T-cell (primary cell): ENCODE data around the gene RALGAPA2. TPM values are rescaled to one million over a fixed set of nuclear protein-coding genes. Genes with fewer than 3 reads are reported as not detected.

ENCODE experiments used
- ATAC-seq, 4 experiments: fragments of 200-7000 bp in 3 of 4; fragments of 150-1000 bp in 1 of 4; cut with Tn5 transposase; replicated peaks in 1 of 4; 1 replicate in 3 of 4; 2 replicates in 1 of 4; pipeline ENCODE4 v1.10.0; 2021; ENCODE audit warnings: moderate library complexity in 3 of 4, mild to moderate bottlenecking in 2 of 4, moderate number of reproducible peaks in 1 of 4
- CTCF ChIA-PET, 2 donors: fragments of 300-600 bp; sonication (Branson Sonifier 250); formaldehyde crosslinking; loops; one replicate each; lab custom pipeline; 2022; ENCODE audit warnings: antibody characterized with exemption in 2 of 2; lab: Charles Lee
- POLR2A ChIA-PET, 2 donors: fragments of 300-600 bp; sonication (Branson Sonifier 250); formaldehyde crosslinking; loops; one replicate each; lab custom pipeline; 2022; ENCODE audit warnings: antibody characterized with exemption in 2 of 2; lab: Charles Lee
- DNase-seq, 35 experiments: peaks; one replicate each; pipeline versions ENCODE4 v3.0.0 to v3.0.0-alpha.2; 2013 to 2023
- H3K27ac ChIP-seq: one replicate; pipeline ENCODE4 v1.5.1; 2013; ENCODE audit warnings: low read length
- H3K27me3 ChIP-seq, 2 experiments: replicated peaks in 1 of 2; 1 replicate in 1 of 2; 2 replicates in 1 of 2; pipeline versions ENCODE4 v1.6.1 to v1.7.0; 2013; ENCODE audit warnings: low read length in 1 of 2, mixed read lengths in 1 of 2; ENCODE audit not compliant: control insufficient read depth in 2 of 2, insufficient read depth in 2 of 2; ENCODE audit errors: extremely low read depth in 1 of 2
- H3K36me3 ChIP-seq, 2 donors: 1 replicate in 1 of 2; 2 replicates in 1 of 2; pipeline versions ENCODE4 v1.6.1 to v1.7.0; 2013; ENCODE audit warnings: low read length in 1 of 2; ENCODE audit not compliant: control insufficient read depth in 2 of 2, insufficient read depth in 1 of 2; ENCODE audit errors: extremely low read depth in 1 of 2
- H3K4me1 ChIP-seq, 2 experiments: 1 replicate in 1 of 2; 2 replicates in 1 of 2; pipeline versions ENCODE4 v1.6.1 to v1.7.0; 2013; ENCODE audit warnings: low read length in 2 of 2, mixed read lengths in 1 of 2; ENCODE audit not compliant: insufficient read depth in 2 of 2, control insufficient read depth in 1 of 2; ENCODE audit errors: extremely low read depth in 1 of 2
- H3K4me3 ChIP-seq, 2 donors: 1 replicate in 1 of 2; 2 replicates in 1 of 2; pipeline versions ENCODE4 v1.5.1 to v1.7.0; 2013; ENCODE audit warnings: mild to moderate bottlenecking in 2 of 2, low read length in 1 of 2, moderate library complexity in 1 of 2; ENCODE audit not compliant: control insufficient read depth in 1 of 2; ENCODE audit errors: extremely low read depth in 1 of 2
- H3K9me3 ChIP-seq: 2 replicates; pipeline ENCODE4 v1.7.0; 2013
- H3K27ac Mint-ChIP-seq, 2 donors: one replicate each; pipeline ENCODE4 v1.8.0; 2020 to 2021; ENCODE audit warnings: mild to moderate bottlenecking in 2 of 2, mixed read lengths in 2 of 2
- H3K27me3 Mint-ChIP-seq, 2 donors: one replicate each; pipeline ENCODE4 v1.8.0; 2021 to 2022; ENCODE audit warnings: mixed read lengths in 2 of 2
- H3K36me3 Mint-ChIP-seq: one replicate; pipeline ENCODE4 v1.8.0; 2021; ENCODE audit warnings: mixed read lengths
- H3K4me1 Mint-ChIP-seq, 3 donors: one replicate each; pipeline ENCODE4 v1.8.0; 2020 to 2022; ENCODE audit warnings: mixed read lengths in 3 of 3, mild to moderate bottlenecking in 1 of 3
- H3K4me3 Mint-ChIP-seq, 3 donors: one replicate each; pipeline ENCODE4 v1.8.0; 2020 to 2022; ENCODE audit warnings: mild to moderate bottlenecking in 3 of 3, mixed read lengths in 3 of 3, moderate library complexity in 3 of 3
- H3K9me3 Mint-ChIP-seq, 3 donors: one replicate each; pipeline ENCODE4 v1.8.0; 2020 to 2022; ENCODE audit warnings: mixed read lengths in 3 of 3
- WGBS: methylation state at CpG from one replicate; pipeline ENCODE4 v1.1.5; 2013; ENCODE audit warnings: missing lambda C conversion rate; ENCODE audit not compliant: insufficient coverage; 5-methylcytosine and 5-hydroxymethylcytosine counted together
- total RNA-seq, 35 experiments: library from RNA in 6 of 35; stranded (reverse) in 6 of 35; fragments of 120-200 nt in 1 of 35; gene quantifications; one replicate each; pipeline versions ENCODE4 v1.2.1 to v1.2.4 and lab custom pipeline; 2013 to 2026

RALGAPA2 gene
- total RNA-seq, 5 donors from 2014 or later (not counting 1 experiment from before 2014, with no cell fraction given) = 28.0 to 36.1 (median 31.7) TPM

DNA sequence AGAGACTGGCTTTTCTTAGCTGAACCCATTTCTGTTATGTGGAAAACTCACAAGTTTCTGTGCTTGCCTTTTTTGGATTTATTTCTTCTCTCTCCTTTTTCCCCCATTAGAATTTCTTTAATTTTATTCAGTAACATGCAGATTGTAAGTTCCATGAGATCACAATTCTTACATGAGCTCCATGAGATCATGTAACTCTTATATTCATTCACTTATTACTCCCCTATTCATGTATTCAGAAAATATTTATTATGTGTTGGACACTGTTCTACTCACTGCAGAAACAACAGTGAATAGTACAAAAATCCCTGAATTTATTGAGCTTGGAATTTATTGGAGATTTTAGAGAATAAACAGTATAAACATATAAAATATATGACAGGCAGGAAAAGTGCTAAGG lies 238.8 kb downstream of the RALGAPA2 start:
- Mint-ChIP-seq H3K27ac (no peak overlapping the region), H3K27me3 (no peaks in the 10 kb centered on the region), H3K4me3 (no peak overlapping the region), H3K9me3 (no peaks in the 10 kb centered on the region), H3K36me3 (peaks cover 50% of the 10 kb centered on the region), H3K4me1 (no peaks in the 10 kb centered on the region)
- CTCF ChIA-PET = no interaction called here
- H3K36me3 ChIP-seq = peaks cover 0 to 2% of the 10 kb centered on the region in 2 donors
- no peaks in the 10 kb centered on the region for H3K27me3 ChIP-seq
- no peak overlapping the region for H3K4me3 ChIP-seq
- POLR2A ChIA-PET = no interaction called here
- no peak for DNase-seq
- no peaks in the 10 kb centered on the region for H3K4me1 ChIP-seq
- H3K9me3 ChIP-seq = no peaks in the 10 kb centered on the region
- ATAC-seq = no peak
- H3K27ac ChIP-seq = no peak overlapping the region

DNA sequence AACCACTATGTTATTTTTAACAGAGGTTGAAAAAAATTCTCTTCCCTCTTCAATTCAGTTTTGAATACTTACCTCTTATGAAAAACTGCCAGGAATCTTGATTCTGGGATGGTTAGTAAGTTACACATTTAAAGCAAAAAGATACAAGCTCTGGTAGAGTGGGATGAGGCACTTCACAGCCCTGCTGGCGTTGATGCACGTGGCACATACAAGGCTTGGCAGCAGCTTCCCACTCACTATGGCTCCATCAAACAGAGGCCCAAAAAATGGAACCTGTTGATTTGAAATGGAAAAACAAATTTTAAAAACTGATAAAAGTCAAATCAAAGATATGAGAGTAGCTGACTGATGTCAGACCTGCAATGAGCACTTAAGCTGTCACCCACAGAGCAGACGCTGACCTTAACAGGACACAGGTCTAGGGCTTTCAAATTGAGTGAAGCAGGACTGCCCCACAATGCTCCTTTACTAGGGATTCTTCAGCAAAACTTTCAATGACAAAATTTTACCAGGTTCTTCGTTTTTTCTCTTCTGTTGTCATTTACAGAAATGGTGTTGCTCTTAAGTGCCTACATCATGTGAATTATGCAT lies 239.7 kb downstream of the RALGAPA2 start:
- Histone ChIP-seq H3K27ac (no peak overlapping the region), H3K27me3 (no peaks in the 10 kb centered on the region), H3K4me3 (no peak overlapping the region), H3K4me1 (no peaks in the 10 kb centered on the region), H3K9me3 (no peaks in the 10 kb centered on the region), H3K36me3 (peaks cover 0 to 2% of the 10 kb centered on the region in 2 donors)
- Mint-ChIP-seq H3K27me3 (no peaks in the 10 kb centered on the region), H3K36me3 (peaks cover 52% of the 10 kb centered on the region), H3K9me3 (no peaks in the 10 kb centered on the region), H3K4me1 (no peaks in the 10 kb centered on the region), H3K4me3 (no peak overlapping the region), H3K27ac (no peak overlapping the region)
- no peak for ATAC-seq
- POLR2A ChIA-PET = no interaction called here
- no peak for DNase-seq
- 92% methylated on average over 2 of the region's 4 CpGs for WGBS
- CTCF ChIA-PET = no interaction called here

DNA sequence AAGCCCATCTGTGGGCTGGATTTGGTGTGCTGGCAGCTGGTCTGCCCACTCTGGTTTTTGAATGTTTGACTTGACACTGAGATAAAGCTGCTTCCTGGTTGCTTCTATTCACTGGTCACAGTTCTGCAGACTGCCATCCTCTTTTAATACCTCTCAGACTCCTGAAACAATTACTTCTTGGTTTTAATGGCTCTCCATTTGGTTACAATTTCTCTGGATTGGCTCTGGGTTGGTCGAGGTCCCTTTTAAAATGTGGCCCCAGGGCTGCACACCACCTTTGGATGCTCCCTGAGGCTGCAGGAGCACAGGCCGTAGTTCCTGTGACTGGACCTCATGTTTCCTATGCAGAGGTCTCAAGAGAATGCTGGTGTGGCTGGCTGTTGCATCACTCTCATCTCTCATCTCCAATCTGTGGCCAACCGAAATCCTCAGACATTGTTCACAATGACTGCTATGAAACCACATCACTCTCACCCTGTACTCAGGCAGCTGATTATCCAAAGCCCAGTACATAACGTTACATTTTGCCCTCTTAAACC lies 246.0 kb downstream of the RALGAPA2 start:
- ATAC-seq = no peak
- WGBS = 60% methylated on average over 1 of the region's 4 CpGs
- H3K36me3 Mint-ChIP-seq = peaks cover 39% of the 10 kb centered on the region

DNA sequence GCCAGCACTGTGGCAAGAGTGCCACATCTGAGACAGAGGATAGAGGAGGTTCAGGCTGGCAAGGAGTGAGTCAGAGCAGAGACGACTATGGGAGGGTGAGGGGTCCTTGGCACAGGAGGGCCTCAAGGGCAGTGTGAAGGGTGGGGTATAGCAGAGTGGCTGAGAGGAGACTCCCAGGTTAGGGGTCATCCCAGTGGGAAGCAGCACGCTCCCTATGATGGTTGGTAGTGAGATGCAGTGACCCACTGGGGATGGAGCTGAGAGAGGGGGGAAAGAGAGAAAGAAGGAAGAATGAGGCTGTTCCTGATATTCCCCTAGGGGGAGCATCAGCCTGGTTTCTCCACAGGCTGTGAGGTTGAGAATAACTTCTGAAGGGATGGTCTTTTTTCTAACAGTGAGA lies 247.2 kb downstream of the RALGAPA2 start:
- no peaks in the 10 kb centered on the region for H3K27me3 ChIP-seq
- ATAC-seq (no peak), DNase-seq (no peak)
- no peak overlapping the region for H3K4me3 Mint-ChIP-seq
- H3K4me3 ChIP-seq = no peak overlapping the region
- H3K4me1 Mint-ChIP-seq = peaks cover 0 to 6% (median 0%) of the 10 kb centered on the region in 3 donors
- H3K27ac ChIP-seq = no peak overlapping the region
- no peaks in the 10 kb centered on the region for H3K27me3 Mint-ChIP-seq
- H3K36me3 Mint-ChIP-seq = peaks cover 43% of the 10 kb centered on the region
- ChIA-PET POLR2A (no interaction called here), CTCF (no interaction called here)
- H3K4me1 ChIP-seq = no peaks in the 10 kb centered on the region
- no peaks in the 10 kb centered on the region for H3K9me3 Mint-ChIP-seq
- H3K36me3 ChIP-seq = peaks cover 0 to 2% of the 10 kb centered on the region in 2 donors
- WGBS = 90% methylated on average over 2 of the region's 2 CpGs
- H3K9me3 ChIP-seq = no peaks in the 10 kb centered on the region
- no peak overlapping the region for H3K27ac Mint-ChIP-seq

More for the DNA sequence above, 246.0 kb downstream of the RALGAPA2 start:
- POLR2A ChIA-PET = no interaction called here
- Mint-ChIP-seq H3K4me3 (no peak overlapping the region), H3K4me1 (peaks cover 0 to 6% (median 0%) of the 10 kb centered on the region in 3 donors), H3K27ac (no peak overlapping the region), H3K27me3 (no peaks in the 10 kb centered on the region), H3K9me3 (no peaks in the 10 kb centered on the region)
- Histone ChIP-seq H3K4me1 (no peaks in the 10 kb centered on the region), H3K27me3 (no peaks in the 10 kb centered on the region), H3K4me3 (no peak overlapping the region), H3K36me3 (peaks cover 0 to 2% of the 10 kb centered on the region in 2 donors), H3K27ac (no peak overlapping the region), H3K9me3 (no peaks in the 10 kb centered on the region)
- no peak for DNase-seq
- CTCF ChIA-PET = no interaction called here

DNA sequence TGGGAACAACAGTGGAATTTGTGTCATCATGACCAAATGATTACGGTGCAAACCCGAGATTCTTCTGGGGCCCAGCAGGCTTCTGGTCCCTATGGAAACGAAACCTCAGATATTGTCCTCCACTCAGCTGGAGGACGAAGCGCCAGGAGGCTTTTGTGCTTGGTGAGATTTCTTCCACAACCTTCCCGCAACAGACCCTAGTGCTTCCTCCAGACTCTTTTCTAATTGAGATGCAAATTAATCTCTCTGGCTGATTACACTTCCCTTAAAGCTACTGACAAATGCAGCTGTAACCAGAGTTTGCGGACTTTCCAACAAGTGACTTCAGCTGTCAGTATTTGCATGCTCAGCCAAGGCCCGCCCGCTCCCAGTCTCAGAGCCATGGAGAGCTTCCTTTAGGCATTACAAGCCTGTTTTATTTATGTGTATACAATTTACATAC lies 248.5 kb downstream of the RALGAPA2 start:
- Histone ChIP-seq H3K9me3 (no peaks in the 10 kb centered on the region), H3K4me1 (no peaks in the 10 kb centered on the region), H3K27ac (no peak overlapping the region), H3K27me3 (no peaks in the 10 kb centered on the region), H3K36me3 (peaks cover 0 to 1% of the 10 kb centered on the region in 2 donors), H3K4me3 (no peak overlapping the region)
- ChIA-PET POLR2A (interaction anchor here in 1 of 2 donors (0.7 kb wide), 1 partner anchor 10 kb away, joined by 3 read pairs; no protein-coding TSS in a partner anchor), CTCF (no interaction called here)
- 79% methylated on average over 4 of the region's 9 CpGs for WGBS
- H3K27me3 Mint-ChIP-seq = no peaks in the 10 kb centered on the region
- ATAC-seq = no peak
- H3K4me3 Mint-ChIP-seq = no peak overlapping the region
- H3K27ac Mint-ChIP-seq = no peak overlapping the region
- H3K4me1 Mint-ChIP-seq = peaks cover 0 to 6% (median 0%) of the 10 kb centered on the region in 3 donors
- H3K36me3 Mint-ChIP-seq = peaks cover 45% of the 10 kb centered on the region
- H3K9me3 Mint-ChIP-seq = no peaks in the 10 kb centered on the region
- no peak for DNase-seq

DNA sequence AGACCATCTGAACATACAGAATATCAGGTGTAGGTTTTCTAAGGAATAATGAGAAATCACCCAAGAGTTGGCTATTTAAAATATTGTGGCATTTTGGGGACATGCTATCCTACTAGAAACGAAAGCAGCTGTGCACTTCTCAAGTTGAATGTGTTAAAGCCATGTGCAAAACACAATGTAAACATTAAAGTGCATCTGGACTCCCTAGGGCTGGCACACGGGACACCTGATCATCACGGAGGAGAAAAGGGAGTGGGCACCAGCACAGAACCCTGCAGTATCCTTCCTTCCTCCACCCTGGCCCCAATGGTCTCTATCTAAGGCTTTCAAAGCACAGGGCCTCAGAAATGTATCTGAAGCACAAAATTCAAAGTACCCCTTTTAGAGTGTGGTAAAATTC lies 250.3 kb downstream of the RALGAPA2 start:
- POLR2A ChIA-PET = no interaction called here
- H3K36me3 Mint-ChIP-seq = peaks cover 37% of the 10 kb centered on the region
- no peaks in the 10 kb centered on the region for H3K9me3 ChIP-seq
- no peak overlapping the region for H3K27ac ChIP-seq
- peaks cover 4 to 5% of the 10 kb centered on the region in 2 donors for H3K36me3 ChIP-seq
- no peak overlapping the region for H3K4me3 ChIP-seq
- DNase-seq (no peak), ATAC-seq (no peak)
- no peaks in the 10 kb centered on the region for H3K9me3 Mint-ChIP-seq
- CTCF ChIA-PET = no interaction called here
- H3K27ac Mint-ChIP-seq = no peak overlapping the region
- WGBS = 67% methylated on average over 1 of the region's 3 CpGs
- H3K27me3 ChIP-seq = no peaks in the 10 kb centered on the region
- no peaks in the 10 kb centered on the region for H3K4me1 ChIP-seq
- H3K4me3 Mint-ChIP-seq = no peak overlapping the region
- peaks cover 0 to 6% (median 0%) of the 10 kb centered on the region in 3 donors for H3K4me1 Mint-ChIP-seq
- no peaks in the 10 kb centered on the region for H3K27me3 Mint-ChIP-seq
